ENCODE data around the gene COL7A1. TPM values are rescaled to one million over a fixed set of nuclear protein-coding genes. Genes with fewer than 3 reads are reported as not detected.

The COL7A1 gene
- polyA plus RNA-seq, 3 donors: 12.9 to 14.7 (median 14.2) TPM

DNA sequence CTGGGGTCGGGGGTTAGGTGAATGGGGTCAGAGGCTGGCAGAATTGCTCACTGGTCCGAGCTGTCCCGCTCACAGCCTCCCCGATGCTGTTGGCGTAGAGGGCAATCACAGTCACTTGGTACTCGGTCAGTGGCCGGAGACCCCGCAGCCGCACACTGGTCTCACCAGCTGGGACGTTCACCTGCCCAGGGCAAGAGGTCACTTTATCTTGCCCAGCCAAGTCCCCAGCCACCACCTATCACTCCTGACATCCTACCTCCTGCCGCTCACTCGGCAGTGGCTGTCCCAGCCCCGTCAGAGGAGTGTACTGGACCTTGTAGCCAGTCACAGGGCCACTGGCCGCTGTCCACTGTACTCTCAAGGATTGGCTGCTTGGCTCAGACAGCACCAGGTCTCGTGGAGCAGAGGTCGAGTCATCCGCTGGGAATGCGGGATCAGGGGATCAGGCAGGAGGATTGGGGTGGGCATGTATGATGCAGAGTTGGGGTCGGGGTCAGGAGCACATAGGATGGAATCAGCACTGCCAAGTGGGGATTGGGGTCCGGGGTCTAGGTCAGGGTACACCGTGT is 2.5 kb downstream of the COL7A1 start:
- DNase-seq (ENCODE audit: low read depth in 3 of 3, low spot score in 2 of 3): no peak

GRCh38 chr3:48591886-48592518 is 3.1 kb downstream of the COL7A1 start:
- DNase-seq (ENCODE audit: low read depth in 3 of 3, low spot score in 2 of 3): no peak

GRCh38 chr3:48591436-48591835 is 3.7 kb downstream of the COL7A1 start:
- DNase-seq (ENCODE audit: low read depth in 3 of 3, low spot score in 2 of 3): no peak

- no peak for DNase-seq (ENCODE audit: low read depth in 3 of 3, low spot score in 2 of 3)
Measured at GRCh38 chr3:48588230-48588629, 6.9 kb downstream of the COL7A1 start.

GRCh38 chr3:48587686-48588085 is 7.4 kb downstream of the COL7A1 start:
- DNase-seq (ENCODE audit: low read depth in 3 of 3, low spot score in 2 of 3): no peak

DNA sequence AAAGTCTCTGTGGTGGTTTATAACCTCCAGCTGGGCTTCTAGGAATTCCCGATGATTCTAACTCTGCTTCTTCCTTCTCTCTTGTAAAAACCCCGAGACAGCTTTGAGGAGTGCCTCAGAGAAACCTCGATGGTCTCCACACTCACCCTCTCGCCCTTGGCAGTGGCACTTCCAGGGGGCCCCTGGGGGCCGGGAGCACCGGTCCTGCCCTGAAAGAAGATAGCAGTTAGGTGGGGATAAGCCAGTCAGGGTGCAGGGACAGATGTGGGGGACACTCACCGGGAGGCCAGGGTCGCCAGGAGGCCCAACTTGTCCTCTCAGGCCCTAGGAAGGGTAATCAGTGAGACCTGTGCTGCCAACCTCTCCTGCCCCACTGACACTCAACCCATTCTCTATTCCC is 9.7 kb downstream of the COL7A1 start:
- no peak for DNase-seq (ENCODE audit: low read depth in 3 of 3, low spot score in 2 of 3)

GRCh38 chr3:48584836-48585235 is 10.3 kb downstream of the COL7A1 start:
- DNase-seq (ENCODE audit: low read depth in 3 of 3, low spot score in 2 of 3): no peak

- no peak for DNase-seq (ENCODE audit: low read depth in 3 of 3, low spot score in 2 of 3)
Measured at GRCh38 chr3:48581621-48582481, 13.3 kb downstream of the COL7A1 start.

DNA sequence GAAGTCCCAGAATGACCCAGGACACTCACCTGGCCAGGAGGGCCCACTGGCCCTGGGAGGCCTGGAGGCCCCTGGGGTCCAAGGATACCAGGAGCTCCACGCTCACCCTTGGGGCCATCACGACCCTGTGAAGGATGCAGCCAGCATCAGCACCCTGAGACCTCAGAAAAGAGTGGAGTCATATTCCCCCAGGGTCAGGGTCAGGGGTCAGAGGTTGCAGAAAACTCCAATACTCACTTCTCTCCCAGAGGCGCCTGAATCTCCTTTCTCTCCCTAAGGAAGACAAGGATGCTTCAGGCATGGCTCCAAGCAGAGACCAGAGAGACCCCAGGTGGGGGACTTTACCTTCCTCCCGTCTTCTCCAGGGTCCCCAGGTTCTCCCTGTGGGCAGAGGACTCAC is 18.5 kb downstream of the COL7A1 start:
- no peak for DNase-seq (ENCODE audit: low read depth in 3 of 3, low spot score in 2 of 3)

GRCh38 chr3:48575366-48575765 is 19.8 kb downstream of the COL7A1 start:
- no peak for DNase-seq (ENCODE audit: low read depth in 3 of 3, low spot score in 2 of 3)

DNA sequence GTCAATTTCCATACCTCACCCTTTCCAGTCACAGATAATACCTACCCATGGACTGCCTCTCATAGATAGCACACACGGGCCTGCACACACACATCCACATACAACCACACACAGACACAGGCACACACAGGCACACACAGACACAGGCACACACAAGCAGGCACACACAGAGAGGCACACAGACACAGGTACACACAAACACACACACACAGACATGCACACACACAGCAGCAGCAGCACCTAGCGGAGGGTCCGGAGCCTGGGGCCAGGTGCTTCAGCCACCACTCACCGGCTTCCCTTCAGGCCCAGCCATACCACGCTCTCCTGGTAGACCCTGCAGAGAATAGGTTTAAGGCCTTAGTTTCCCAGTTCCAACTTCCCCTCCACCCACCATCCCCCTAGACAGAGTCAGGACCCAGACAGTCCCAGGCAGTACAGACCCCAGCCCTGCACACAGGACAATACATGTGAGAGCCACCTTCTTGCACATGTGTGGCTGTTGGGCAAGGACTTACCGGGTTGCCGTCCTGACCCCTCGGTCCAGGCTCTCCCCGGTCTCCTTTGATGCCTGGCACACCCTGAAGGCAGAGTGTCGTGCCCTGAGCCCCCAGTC is 21.1 kb downstream of the COL7A1 start:
- no peak for DNase-seq (ENCODE audit: low read depth in 3 of 3, low spot score in 2 of 3)

- DNase-seq (ENCODE audit: low read depth in 3 of 3, low spot score in 2 of 3): no peak
Measured at GRCh38 chr3:48572517-48572916, 22.6 kb downstream of the COL7A1 start.

DNA sequence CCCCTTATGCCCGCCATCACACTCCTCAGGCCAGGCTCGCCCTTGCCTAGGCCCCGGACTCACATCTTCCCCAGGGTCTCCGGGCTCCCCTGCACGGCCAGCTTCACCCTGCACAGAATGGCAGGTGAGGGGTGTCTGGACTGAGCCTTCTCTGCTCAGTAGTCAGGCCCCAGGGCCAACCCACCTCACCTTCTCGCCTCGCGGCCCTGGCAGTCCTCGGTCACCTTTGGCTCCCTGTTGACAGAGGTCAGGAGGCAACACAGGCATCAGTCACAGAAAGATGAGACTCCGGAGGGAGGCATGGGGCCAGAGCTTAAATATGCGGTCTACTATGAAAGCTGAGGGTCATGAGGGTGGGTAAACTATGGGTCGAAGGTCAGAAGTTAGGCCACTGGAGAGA is 23.2 kb downstream of the COL7A1 start:
- DNase-seq (ENCODE audit: low read depth in 3 of 3, low spot score in 2 of 3): no peak

DNA sequence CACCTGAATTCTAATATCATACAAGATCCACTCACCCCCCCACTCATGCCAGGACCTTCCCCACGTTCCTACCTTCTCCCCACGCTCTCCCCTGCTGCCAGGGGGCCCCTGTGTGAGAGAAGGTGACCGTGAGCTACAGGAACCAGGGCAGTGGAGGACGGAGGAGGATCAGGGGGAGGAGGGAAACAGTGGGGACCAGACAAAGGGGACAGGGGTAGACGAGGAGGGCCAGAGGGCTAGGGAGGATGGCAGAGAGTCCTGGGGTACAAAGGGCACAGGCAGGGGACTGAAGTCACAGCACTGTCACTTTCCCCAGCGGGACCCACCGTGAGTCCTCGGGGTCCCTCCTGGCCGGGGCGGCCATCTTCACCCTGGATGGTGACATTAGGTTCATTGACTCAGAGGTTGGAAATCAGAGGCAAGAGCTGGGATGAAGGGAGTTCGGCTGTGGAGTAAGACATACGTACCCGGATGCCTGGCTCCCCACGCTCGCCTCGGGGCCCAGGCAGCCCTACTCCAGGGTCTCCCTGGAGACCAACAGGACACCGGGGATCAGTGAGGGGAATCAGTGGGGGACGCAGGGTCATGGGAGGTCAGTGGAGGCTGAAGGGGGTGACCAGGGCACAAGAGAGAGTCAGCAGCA is 25.2 kb downstream of the COL7A1 start:
- DNase-seq (ENCODE audit: low read depth in 3 of 3, low spot score in 2 of 3): no peak

DNA sequence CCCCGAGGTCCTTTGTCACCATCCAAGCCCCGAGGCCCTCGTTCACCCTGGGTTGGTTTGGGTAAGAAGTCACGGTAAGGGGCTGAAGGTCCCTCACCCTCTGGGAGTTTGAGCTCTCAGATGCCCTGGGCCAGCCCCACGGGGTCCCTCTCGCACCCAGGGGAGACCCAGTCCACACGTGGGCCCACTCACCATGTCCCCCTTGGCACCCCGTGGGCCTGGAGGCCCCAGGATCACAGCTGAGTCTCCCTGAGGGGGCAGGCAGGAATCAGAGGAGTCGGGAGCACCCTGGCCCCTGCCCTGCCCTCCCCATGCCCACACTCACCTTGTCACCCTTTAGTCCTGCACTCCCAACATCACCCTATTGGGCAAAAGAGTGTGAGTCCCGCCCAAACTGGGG is 25.7 kb downstream of the COL7A1 start:
- DNase-seq (ENCODE audit: low read depth in 3 of 3, low spot score in 2 of 3): no peak

- no peak for DNase-seq (ENCODE audit: low read depth in 3 of 3, low spot score in 2 of 3)
Measured at GRCh38 chr3:48568476-48568875, 26.7 kb downstream of the COL7A1 start.

GRCh38 chr3:48567500-48567899 is 27.6 kb downstream of the COL7A1 start:
- no peak for DNase-seq (ENCODE audit: low read depth in 3 of 3, low spot score in 2 of 3)

- no peak for DNase-seq (ENCODE audit: low read depth in 3 of 3, low spot score in 2 of 3)
Measured at GRCh38 chr3:48567090-48567489, 28.0 kb downstream of the COL7A1 start.

DNA sequence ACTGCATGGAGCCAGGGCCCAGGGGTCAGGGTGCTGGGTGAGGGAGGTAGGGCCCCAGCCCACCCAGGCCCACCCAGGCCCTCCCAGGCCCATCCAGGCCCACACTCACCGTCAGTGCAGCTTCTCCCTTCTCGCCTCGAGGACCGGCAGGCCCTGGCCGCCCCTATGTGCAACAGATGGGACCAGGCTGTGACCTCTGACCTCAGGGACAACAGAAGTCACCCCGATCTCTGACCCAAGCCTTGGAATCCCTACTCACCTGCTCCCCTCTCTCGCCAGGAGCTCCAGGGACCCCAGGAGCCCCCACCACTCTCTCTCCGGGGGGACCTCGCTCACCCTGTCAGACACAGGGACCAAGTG is 28.7 kb downstream of the COL7A1 start:
- no peak for DNase-seq (ENCODE audit: low read depth in 3 of 3, low spot score in 2 of 3)

- DNase-seq (ENCODE audit: low read depth in 3 of 3, low spot score in 2 of 3): no peak
Measured at GRCh38 chr3:48565591-48566400, 29.3 kb downstream of the COL7A1 start.

All from right renal cortex interstitium (tissue), 3 donors.